Islet precursor cell (in vitro differentiated cells): Measurements from ENCODE around the gene LTC4S.
A peak's percentile ranks its signal among the peaks of the same experiment; 100 is the strongest.
"Not testable (repeated sequence)": the region's sequence is repeated elsewhere in the genome, so short reads cannot be mapped to it uniquely, and the experiment has no call there.

Source experiments
- DNase-seq: peaks from one replicate; pipeline ENCODE4 v3.0.0-alpha.2; 2018

LTC4S gene

DNA sequence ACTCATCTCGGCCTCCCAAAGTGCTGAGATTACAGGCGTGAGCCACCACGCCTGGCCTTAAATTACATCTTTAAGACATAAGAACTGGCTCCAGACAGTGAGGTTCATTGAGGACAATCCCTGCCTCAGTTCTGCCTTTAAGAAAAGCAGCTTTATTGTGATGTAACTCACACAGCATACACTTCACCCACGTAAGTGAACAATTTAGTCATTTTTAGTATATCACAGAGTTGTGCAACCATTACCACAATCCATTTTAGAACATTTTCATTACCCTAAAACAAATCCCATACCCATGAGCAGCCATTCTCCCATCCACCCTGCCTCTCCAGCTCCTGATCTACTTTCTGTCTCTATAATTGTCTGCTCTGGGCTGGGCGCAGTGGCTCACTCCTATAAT is 24.0 kb upstream of the LTC4S start:
- DNase-seq = no peak

DNA sequence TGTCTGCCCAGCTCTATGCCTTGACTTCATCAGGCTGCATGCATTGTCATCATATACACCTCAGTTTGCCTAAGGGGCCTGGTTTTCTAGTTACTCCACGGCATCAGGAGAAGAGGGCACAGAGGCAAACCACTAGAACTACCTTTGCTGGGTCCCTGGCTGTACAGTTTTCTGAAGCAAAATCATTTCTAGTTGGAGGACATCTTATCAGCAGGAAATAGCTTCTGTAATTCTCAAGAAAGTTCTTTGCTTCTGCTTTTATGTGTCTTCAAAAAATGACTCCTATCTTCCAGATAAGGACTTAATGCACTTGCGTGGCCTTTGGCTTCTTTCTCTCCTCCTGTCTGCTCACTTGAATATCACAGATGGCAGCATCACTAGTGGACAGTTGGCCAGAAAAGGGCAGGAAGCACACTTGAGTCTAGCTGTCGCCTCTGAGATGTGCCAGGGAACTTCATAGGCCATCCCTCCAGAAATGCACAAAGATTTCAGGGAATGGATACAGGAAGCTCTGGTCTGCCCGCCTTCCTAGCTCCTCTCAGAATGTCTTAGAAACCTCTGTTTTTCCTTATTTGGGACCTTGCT is 22.4 kb upstream of the LTC4S start:
- no peak for DNase-seq

DNA sequence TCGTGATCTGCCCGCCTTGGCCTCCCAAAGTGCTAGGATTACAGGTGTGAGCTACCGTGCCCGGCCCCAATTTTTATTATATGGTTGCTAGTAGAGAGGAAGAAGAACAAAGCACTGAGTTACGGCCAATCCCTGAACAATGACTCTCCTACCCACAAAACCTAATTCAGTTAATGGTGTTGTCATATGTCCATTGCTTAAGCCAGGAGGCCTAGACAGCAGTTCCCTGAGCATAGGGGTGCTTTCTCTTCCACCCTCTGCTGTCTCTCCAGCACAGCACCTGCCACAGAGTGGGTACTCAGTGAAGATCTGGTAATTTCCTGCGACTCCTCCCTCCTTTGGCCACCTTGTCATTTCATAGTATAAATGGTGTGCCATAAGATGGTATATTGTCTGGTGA is 21.4 kb upstream of the LTC4S start:
- DNase-seq = no peak

DNA sequence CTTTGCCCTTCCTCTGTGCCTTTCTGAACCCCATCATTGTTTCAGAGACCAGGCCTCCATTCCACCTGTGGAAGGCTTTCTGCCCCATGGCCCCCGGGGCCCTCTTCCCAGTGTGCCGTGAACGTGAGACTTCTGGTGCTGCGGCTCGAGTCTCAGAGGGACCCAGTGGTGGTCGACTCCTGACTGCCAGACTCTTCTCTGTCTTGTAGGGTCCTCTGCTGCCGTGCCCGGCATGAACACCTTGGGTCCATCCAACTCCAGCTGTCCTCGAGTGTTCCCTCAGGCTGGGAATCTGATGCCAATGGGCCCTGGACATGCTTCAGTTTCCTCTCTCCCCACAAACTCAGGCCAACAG is 20.1 kb upstream of the LTC4S start:
- no peak for DNase-seq

DNA sequence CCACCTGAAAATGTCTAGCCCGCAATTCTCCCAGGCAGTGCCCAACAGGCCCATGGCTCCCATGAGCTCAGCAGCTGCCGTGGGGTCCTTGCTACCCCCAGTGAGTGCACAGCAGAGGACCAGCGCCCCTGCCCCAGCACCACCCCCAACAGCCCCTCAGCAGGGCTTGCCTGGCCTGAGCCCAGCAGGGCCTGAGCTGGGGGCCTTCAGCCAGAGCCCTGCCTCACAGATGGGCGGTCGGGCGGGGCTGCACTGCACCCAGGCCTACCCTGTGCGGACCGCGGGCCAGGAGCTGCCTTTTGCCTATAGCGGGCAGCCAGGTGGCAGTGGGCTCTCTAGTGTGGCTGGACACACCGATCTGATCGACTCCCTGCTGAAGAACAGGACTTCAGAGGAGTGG is 19.3 kb upstream of the LTC4S start:
- DNase-seq = no peak

DNA sequence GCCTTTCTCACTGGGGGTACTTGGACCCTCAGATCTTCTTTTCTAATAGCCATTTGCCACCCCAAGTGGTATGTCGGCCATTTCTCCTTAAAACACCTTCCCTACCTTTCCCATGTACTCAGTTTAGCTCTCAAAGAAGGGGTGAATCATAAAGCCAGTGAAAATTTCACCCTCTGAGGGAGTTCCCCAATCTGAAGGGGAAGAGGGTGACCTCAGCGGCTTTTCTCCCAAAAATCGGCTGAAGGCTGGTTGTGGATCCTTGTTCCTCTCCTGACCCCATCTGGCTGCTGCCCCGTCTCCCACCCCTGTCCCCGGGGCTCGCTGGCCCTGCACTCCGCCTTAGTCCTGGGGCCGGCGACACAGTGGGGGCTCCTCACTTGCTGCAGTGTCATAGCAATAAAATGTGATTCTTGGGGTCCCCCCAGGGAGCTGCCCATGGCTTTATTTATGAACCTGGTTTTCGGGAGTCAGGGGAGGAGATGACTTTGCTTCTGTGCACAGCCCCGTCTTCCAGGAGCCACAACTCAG is 17.3 kb upstream of the LTC4S start:
- no peak for DNase-seq

DNA sequence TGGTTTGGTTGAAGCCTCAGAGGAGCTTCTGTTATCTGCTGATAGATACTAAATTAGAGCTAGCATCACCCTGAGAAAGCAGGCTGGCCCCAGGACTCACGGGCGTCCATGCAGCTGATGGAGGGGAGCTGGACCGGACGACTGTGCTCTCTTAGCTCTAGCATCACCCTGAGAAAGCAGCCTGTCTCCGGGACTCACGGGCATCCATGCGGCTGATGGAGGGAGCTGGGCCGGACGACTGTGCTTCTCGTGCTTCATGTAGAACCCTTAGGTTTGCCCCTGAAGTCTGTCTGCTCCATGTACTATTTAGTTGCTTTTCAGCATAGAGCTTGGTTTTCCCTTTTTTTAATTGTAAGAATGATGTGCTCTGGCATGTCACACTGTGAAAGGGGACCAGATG is 16.3 kb upstream of the LTC4S start:
- DNase-seq = no peak

DNA sequence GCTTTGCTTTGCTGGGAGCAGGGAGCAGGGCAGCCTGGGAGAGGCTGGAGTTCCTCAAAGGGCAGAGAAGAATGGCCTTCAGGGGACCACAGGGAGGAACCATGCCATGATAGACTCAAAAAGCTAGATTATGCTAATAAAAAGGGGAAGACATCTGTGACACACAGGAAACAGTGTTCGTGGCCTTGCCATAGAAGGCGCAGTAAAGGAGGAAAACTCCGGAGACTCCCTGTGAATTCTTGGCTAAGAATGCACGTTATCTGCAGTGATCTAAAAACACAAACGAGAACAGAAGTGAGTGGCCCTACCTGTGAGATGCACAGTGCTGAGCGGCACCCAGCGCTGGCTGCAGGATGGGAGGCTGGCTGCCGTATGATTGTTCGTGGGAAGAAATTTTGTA is 15.9 kb upstream of the LTC4S start:
- DNase-seq = no peak

DNA sequence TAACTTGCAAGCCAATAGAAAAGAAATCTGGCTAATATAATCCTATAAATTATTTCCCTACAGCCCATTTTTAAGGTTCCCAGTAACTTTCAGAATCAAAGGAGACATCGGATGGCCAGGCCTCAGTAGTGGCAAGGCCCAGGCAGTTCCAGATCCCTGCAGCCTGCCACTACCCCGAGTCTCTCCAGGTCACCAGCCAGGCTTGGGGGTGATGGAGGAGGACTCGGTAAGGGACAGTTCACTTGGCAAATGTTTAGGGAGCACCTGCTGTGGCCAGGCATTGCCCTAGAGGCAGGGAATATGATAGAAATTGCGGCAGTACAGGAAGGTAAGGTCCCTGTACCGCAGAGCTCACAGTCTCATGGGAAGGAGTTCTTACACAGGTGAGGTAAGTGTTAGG is 15.2 kb upstream of the LTC4S start:
- DNase-seq = no peak

DNA sequence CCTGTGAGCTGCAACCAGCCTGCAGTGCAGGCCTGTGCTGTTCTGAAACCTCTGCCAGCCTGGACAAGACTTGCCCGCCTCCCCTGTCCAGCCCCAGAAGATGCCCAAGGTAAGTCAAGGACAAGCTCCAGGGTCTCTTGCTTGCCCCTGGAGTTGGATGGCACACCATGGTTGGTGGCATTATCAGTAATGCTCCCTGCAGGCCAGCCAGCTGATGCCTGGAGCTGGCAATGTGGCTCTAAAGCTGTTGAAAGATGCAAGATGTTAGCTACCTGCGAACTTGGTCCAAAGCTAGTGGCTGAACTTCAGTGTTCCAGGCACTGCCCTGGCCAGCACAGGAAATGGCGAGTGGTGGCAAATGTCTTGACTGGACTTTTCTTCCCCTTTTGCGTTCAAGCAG is 14.0 kb upstream of the LTC4S start:
- DNase-seq = no peak

DNA sequence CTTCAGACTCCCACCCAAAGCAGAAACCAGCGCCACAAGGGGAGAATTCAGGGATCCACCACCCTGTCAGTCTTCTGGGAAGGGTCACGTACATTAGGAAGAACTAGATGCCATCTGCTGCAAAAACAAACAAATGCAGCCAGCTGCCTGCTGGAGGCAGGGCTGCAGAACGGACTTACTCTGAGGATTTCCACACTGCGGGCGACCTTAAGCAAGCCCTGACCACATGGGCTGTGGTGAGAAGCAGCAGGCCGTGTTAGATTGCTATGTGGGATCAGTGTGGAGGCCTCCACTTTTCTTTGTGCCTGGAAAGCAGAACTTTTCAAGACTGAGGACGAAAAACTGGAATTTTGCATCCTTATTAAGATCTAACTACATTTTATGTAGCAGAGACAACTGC is 13.4 kb upstream of the LTC4S start:
- no peak for DNase-seq

DNA sequence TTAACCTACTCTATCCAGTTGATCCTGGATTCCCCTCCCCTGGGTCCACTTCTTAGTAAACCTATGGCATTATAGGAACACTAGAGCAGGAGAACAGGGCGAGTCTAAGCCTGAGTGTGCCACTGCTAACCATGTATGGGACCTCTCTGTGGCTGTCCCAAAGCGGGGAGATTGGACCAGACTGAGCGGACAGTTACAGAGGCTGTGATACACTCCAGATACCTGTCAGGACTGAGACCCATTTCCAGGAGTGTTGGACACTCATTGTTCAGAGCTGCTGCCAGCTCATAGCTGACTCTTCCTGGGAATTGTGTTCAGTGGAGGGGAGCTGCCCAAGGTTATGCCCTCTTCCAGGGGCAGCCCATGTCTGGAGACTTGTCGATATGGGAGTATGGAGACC is 11.9 kb upstream of the LTC4S start:
- DNase-seq = no peak

DNA sequence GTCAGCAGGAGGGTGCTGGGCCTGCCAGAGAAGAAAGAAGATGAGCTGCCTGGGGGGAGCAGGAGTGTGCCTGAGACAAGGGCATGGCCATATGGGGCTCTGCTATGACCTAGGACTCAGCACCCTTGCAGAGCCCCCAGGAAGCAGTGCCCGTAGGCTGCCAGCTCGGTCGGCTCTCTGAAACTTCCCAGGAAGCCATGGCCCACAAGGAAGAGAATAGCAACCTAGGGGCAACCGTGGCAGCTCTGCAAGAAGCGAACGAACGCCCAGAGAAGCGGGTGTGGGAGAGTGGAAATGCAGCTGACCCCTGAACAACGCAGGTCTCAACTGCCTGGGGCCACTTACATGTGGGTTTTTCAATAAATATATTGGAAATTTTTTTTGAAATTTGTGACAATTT is 10.7 kb upstream of the LTC4S start:
- no peak for DNase-seq

DNA sequence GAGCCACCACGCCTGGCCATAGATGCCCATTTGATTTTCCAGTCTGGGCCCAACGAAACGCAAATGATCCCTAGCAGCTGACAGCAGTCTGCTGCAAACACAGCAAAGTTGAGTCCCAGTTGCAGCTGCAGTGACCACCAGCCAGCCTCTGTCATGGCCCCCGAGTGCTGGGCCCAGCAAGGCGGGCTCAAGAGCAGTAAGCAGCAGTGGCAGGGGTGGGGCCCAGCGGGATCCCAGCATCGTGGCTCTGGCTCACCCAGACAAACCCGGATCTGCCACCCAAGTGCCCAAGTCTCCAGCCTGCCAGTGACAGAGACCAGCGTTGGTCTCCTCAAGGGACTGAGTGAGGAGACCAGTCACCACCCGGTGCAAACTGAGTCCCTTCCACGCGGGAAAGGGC is 6.9 kb upstream of the LTC4S start:
- peak; percentile 49 for DNase-seq

DNA sequence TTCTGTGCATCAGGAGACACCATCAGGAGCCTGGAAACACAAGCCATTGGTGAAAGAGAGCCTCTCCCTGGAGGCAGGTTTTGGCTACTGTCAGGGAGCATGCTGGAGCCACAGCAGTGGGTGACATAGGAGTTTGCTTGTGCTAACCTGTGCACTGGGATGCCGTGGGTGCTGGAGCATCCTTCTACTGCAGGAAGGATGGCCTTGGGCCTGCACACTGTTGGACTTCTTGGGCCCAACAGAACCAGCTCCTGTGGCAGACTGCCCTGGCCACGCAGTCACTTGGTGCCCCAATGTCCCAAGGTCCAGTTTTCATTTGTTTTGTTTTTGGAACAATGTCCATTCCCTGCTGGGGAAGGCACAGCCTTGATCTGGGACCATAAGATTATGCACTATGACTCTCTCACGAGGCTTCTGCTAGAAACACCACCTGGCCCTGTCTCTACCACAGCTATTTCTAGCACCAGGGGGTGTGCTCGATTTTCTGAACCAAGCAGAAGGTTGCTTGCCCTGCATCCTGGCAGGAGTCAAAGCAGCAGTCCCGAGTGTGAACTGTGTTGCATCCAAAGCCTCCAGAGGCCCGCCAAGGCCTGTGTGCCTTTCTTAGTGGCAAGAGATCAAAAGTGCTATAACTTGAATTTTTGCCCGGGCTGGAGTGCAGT is 5.5 kb upstream of the LTC4S start:
- DNase-seq = no peak

DNA sequence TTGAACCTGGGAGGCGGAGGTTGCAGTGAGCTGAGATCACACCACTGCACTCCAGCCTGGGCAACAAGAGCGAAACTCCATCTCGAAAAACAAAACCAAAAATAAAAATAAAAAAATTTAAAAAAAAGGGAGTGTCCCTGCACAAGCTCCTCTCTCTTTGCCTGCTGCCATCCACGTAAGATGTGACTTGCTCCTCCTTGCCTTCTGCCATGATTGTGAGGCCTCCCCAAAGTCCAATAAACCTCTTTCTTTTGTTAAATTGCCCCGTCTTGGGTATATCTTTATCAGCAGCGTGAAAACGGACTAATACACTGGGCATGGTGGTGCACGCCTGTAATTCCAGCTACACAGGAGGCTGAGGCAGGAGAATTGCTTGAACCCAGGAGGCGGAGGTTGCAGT is 4.5 kb upstream of the LTC4S start:
- DNase-seq = not testable (repeated sequence)

DNA sequence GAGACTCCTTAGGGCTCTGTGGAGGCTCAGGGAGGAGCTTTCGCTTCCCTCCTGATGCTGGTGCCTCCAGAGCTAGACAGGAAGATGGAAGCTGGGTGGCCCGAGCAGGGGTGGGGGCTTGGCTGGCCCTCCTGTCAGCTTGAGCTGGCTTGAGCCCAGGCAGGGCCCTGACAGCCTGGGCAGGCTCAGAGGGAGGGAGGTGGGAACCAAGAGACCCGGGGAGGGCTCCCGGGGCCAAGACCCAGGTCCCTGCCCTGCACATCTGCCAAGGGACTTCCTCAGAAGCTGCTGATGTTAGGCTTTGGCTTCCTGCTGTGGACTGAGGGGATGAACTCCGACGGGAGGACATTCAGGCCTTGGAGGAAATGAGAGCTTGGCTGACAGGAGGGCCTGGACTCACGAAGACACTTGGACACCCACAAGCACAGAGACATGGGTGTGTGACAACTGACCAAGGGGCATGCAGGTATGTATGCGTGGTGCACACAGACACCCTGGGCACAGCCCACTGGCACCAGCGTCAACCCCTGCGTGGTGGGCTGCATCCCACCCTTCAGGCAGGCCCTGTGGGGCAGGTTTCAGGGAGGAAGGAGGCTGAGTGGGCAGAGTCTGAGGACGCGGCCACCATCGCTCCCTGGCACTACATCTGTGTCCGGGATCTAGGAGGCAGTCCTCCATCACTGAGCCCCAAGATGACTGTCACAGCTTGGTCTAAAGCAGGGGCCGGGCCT is 1.7 kb upstream of the LTC4S start:
- no peak for DNase-seq

DNA sequence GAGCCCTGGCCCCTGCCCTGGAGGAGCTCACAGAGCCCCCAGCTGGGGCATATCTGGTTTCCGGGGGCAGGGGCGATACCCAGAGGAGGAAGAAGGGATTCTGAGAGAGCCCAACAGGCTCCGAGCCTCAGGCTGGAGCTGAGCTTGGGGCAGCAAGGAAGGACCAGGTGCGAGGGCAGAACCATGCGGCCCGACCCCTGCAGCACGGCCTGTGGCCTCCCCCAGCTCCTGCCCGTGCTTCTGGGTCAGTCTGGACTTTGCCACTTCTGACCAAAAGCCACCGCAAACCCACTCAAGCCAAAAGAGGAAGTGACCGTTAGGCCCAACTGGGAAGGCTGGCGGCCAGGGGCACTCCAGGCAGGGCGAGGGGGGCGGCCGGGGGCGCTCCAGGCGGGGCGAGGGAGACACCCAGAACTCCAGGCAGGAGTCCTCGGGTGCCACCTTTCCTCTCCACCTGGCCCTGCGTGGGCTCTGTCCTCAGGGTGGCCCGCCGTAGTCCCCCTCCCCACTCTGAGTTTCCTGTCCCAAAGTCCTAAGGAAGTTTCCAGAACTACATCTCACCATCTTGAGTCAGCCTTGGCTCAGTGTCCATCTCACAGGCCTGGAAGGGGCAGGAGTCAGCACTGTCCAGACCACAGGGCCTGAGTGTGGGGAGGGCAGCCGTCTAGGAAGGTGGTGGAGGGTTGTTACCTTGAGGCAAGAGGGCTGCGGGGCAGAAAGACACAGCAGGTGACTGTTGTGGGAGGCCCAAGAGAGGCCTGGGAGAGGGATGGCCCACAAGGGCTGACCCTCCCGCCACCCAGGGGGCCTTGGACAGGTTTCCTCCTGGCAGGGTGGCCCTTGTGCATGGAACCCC is 946 bp upstream of the LTC4S start:
- no peak for DNase-seq

DNA sequence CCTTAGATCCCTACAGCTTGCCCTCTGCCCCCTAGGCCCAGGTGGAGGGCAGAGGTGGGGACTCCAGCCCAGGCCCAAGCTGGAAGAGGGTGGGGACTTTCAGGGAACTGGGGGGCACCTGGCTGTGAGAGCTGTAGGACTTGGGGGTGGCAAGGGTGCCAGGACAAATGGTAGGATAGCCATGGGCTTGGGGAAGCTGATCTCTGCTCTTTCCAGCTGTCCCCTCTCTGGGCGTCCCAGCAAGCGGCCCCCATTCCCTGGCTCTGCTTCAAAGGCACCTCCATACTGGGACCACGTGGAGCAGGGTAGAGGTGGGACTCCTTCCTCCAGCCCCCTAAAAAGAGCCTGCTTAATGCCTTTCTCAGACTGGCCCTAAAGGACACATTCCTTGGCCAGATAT is 385 bp downstream of the LTC4S start:
- no peak for DNase-seq

DNA sequence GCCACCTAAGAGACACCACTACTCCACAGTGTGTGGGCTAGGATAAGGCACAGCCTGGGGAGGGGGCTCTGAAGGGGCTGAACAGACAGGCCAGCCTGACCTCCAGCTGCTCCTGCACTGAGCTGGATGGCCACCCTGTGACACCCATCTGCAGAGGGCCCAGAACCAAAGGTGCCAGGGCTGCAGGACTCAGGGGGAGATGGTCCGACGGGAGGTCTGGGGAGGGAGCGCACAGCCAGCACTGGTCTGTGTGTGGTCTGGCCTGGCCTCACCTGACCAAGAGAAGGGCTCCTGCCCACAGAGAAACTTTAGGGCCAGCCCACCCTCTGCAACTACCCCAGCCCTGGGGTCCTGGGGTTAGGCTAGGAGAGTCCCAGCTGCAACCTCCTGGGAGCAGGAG is 789 bp downstream of the LTC4S start:
- DNase-seq = no peak

DNA sequence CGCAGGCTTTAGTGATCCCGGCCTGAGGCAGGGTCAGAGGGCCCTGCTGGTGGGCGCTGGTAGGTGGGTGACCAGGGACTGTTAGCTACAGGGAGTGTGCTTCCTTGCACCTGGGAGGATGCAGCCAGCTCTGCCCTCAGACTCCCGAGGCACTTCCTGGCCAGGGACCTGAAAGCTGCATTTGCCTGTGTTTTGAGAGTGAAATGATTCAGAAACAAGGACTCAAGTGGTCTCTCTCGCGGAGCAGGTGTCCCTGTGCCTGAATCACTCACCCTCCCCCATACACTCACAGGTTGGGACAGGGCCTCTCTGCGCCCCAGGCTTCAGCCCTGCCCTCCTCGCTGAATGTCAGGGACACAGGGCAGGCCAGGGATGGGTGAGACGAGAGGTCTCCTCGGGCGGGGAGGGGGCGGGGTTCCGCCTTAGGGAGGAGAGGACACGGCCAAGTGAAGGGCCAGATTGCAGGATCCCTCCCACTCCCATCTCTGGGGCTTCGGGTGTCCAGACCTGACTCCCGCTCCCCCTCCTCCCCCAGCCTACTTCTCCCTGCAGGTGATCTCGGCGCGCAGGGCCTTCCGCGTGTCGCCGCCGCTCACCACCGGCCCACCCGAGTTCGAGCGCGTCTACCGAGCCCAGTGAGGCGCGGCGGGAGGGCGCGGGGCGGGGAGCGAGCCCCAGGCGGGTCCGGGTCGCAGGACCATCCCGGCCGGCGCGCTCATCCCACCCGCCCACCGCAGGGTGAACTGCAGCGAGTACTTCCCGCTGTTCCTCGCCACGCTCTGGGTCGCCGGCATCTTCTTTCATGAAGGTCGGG is 1.5 kb downstream of the LTC4S start:
- peak; percentile 87 for DNase-seq
